Natural killer cell treated with Interleukin-12 subunit alpha and Interleukin-12 subunit beta and Interleukin-15 and Interleukin-18, amount 100 ng/mL, for 72 hours (primary cell): ENCODE results near the gene EFNB2. TPM values are rescaled to one million over a fixed set of nuclear protein-coding genes. Genes with fewer than 3 reads are reported as not detected.

Source experiments
- ATAC-seq, 2 donors: fragments of 150-1000 bp; cut with Tn5 transposase in 1 of 2; sonication (Bioruptor Pico), chemical (Tn5 transposase) in 1 of 2; 2 replicates each; pipeline ENCODE4 v1.10.0; 2021
- DNase-seq: peaks from one replicate; pipeline ENCODE4 v3.0.0; 2022; ENCODE audit warnings: low spot score
- H3K27ac Mint-ChIP-seq, 2 donors: 1 replicate in 1 of 2; 2 replicates in 1 of 2; pipeline ENCODE4 v1.8.0; 2022; ENCODE audit warnings: mixed read lengths in 2 of 2, mild to moderate bottlenecking in 1 of 2, moderate library complexity in 1 of 2
- H3K27me3 Mint-ChIP-seq, 2 donors: 1 replicate in 1 of 2; 2 replicates in 1 of 2; pipeline ENCODE4 v1.8.0; 2022; ENCODE audit warnings: mixed read lengths in 2 of 2
- H3K36me3 Mint-ChIP-seq: one replicate; pipeline ENCODE4 v1.8.0; 2022; ENCODE audit warnings: mixed read lengths
- H3K4me1 Mint-ChIP-seq, 2 donors: 1 replicate in 1 of 2; 2 replicates in 1 of 2; pipeline ENCODE4 v1.8.0; 2022; ENCODE audit warnings: low read depth in 2 of 2, mixed read lengths in 2 of 2, mild to moderate bottlenecking in 1 of 2
- H3K4me3 Mint-ChIP-seq: one replicate; pipeline ENCODE4 v1.8.0; 2022; ENCODE audit warnings: mixed read lengths
- H3K9me3 Mint-ChIP-seq: 2 replicates; pipeline ENCODE4 v1.8.0; 2022; ENCODE audit warnings: mixed read lengths
- total RNA-seq, 2 donors: library from RNA; stranded (reverse); gene quantifications; one replicate each; pipeline ENCODE4 v1.2.3, GENCODE V29; 2022

Gene EFNB2
- total RNA-seq, 2 donors from 2014 or later: 0.26 to 0.28 TPM

DNA sequence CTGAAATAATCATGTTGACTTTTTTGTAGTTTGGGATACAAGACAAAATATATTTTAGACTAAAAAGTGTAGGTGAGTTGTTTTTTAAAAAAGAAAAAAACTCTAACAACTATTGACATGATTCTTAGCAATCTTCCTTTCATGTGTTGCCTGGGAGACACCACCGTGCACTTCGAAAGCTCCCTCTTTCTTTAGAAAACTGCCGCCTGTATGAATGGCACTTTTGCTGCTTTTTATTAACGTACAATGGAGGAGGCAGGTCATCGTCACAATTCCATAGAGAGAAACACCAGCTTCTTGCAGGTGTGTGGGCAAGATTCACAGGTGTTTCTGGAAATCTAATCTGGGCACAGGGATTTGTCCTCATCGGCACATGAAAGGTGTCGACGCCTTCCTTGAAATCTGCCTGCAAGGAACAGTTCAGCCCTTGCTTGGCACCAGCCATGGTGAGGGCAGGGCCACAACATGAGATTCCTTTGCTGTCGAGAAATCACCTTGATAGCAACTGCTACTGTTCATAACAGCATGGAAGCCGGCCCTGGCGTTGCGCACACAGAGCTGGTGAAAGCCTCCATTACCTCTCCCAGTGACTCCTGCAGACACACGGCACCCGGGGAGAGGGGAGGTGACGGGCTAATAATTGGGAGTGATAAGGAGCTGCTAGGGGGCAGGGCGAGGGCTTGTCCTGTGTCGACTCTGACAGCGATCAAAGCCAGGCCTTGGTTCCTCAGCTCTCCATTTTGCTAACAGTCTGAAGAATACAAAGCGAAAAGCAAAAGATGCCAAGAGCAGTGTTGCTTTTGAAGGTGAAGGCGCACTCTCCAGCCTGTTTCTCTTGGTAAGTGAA lies 66.5 kb downstream of the EFNB2 start:
- no peak overlapping the region for H3K27ac Mint-ChIP-seq
- H3K9me3 Mint-ChIP-seq: no peaks in the 10 kb centered on the region
- no peaks in the 10 kb centered on the region for H3K4me1 Mint-ChIP-seq
- H3K36me3 Mint-ChIP-seq: no peaks in the 10 kb centered on the region
- DNase-seq: no peak
- H3K4me3 Mint-ChIP-seq: no peak overlapping the region
- no peak for ATAC-seq
- peaks cover 8 to 14% of the 10 kb centered on the region in 2 donors for H3K27me3 Mint-ChIP-seq

DNA sequence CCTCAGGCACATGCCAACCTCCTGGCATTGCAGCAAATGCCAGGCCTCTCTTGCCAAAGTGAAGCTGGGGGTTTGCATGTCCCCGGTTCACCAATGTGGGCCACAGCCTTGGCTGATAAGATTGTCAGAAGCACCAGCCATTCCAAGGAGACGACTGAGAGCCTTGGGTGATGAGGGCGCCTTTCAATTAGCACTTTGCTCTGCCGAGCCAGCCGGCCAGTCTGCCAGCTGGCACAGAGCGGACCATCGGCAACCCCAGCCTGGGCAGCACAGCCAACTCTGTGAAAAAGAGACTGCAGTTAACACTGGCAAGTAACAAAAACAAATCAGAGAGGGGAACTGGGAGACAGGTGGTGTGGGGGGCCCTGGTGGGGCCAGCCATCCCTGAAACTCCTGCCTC lies 67.3 kb downstream of the EFNB2 start:
- DNase-seq: no peak
- Mint-ChIP-seq H3K27me3 (peaks cover 8 to 14% of the 10 kb centered on the region in 2 donors), H3K4me3 (no peak overlapping the region), H3K4me1 (no peaks in the 10 kb centered on the region), H3K27ac (no peak overlapping the region), H3K9me3 (no peaks in the 10 kb centered on the region), H3K36me3 (no peaks in the 10 kb centered on the region)
- ATAC-seq: no peak

DNA sequence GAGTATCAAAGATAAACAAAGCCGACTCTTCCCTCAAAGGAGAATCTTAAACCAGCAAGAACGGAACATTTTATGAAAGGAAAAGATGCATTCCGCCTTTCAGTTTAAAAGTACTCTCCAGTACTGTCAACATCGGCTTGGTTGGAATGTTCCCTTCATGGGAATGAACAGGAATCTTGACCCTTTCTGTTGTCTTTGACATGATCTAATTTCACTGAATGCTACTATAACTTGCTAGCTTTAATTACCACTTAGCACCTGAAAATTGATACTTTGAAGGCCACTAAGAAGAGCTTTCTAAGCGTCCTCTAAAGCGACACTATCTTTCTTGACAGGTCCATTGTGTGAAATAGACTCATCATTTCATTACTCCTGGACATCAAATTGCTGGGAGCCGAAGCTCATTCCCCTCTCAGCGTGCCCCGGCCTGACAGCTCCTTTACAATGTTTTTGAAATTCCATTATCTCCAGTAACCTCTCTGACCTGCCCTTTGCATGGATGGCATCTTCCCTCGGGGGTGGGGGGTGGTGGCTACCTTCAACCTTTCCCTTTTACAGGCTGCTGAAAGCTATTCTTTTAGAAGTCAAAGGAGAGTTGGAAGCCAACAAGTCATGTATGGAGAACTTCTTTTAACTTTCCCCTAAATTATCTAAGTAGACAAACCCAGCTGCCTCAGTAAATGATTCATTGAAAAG lies 67.9 kb downstream of the EFNB2 start:
- peaks cover 8 to 14% of the 10 kb centered on the region in 2 donors for H3K27me3 Mint-ChIP-seq
- no peaks in the 10 kb centered on the region for H3K9me3 Mint-ChIP-seq
- DNase-seq (no peak), ATAC-seq (no peak)
- H3K4me1 Mint-ChIP-seq: no peaks in the 10 kb centered on the region
- no peak overlapping the region for H3K4me3 Mint-ChIP-seq
- no peaks in the 10 kb centered on the region for H3K36me3 Mint-ChIP-seq
- H3K27ac Mint-ChIP-seq: no peak overlapping the region

DNA sequence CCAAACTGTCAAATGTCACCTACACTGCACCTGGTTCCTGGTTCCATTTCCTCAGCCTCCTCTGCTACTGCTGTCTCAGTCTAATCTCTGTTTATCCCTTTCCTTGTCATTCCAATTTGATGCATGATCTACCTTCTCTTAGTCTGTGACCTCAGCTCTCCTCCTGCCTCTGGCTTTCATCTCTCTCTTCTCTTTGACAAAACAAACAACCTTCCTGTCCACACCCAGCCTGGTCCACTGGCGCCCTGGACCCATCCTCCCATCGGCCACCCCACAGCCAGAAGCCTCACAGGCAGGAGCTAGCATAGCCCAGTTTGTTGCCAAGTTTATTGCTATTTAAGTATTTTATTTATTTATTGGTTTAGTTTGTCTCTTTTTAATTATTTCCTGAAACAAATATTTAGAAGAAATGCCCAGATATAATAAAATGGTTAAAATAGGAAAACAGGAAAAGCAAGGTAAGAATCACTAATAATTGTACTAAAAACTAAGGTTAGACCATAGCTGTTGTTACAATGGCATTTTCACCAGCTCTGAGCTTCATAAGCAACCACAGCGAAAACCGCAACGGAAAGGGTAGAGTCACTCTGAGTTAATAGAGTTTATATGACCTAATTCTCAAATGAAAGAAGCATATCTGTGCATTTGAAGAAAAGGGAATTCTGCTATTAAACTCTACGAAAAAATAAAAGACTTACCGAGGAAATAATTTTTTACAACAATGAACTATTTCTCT lies 68.6 kb downstream of the EFNB2 start:
- ATAC-seq (no peak), DNase-seq (no peak)
- Mint-ChIP-seq H3K4me1 (no peaks in the 10 kb centered on the region), H3K36me3 (no peaks in the 10 kb centered on the region), H3K4me3 (no peak overlapping the region), H3K9me3 (no peaks in the 10 kb centered on the region), H3K27ac (no peak overlapping the region), H3K27me3 (peaks cover 8 to 16% of the 10 kb centered on the region in 2 donors)

GRCh38 chr13:106464076-106464475 lies 71.4 kb downstream of the EFNB2 start:
- ATAC-seq (peak; percentile 45 to 62), DNase-seq (no peak)
- H3K4me3 Mint-ChIP-seq: no peak overlapping the region
- H3K9me3 Mint-ChIP-seq: no peaks in the 10 kb centered on the region
- H3K27ac Mint-ChIP-seq: no peak overlapping the region
- H3K27me3 Mint-ChIP-seq: peaks cover 5 to 15% of the 10 kb centered on the region in 2 donors
- no peaks in the 10 kb centered on the region for H3K4me1 Mint-ChIP-seq
- H3K36me3 Mint-ChIP-seq: no peaks in the 10 kb centered on the region

GRCh38 chr13:106462710-106463109 lies 72.8 kb downstream of the EFNB2 start:
- Mint-ChIP-seq H3K27me3 (peaks cover 11 to 21% of the 10 kb centered on the region in 2 donors), H3K9me3 (no peaks in the 10 kb centered on the region), H3K4me3 (no peak overlapping the region), H3K36me3 (no peaks in the 10 kb centered on the region), H3K27ac (no peak overlapping the region), H3K4me1 (no peaks in the 10 kb centered on the region)
- DNase-seq (no peak), ATAC-seq (no peak)

DNA sequence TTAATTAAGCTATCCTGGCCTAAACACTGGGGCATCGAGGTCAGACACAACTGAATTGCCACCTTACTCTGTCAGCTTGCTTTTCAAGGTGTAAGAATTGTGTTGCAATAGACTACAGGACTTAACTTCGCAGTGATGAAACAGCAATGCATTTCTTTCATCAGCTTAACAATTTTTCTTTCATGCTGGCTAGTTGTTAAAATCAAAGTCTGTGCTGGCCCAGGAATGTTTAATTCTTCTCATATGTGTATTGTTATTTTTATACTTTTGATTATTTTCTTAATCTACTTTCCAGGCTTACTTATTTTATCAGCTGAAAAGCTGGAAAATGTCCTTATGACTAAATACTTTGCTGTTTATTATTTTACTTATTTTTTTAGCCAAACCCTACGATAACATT lies 79.7 kb downstream of the EFNB2 start:
- no peak for ATAC-seq
- H3K4me3 Mint-ChIP-seq: no peak overlapping the region
- no peaks in the 10 kb centered on the region for H3K36me3 Mint-ChIP-seq
- H3K9me3 Mint-ChIP-seq: no peaks in the 10 kb centered on the region
- H3K4me1 Mint-ChIP-seq: no peaks in the 10 kb centered on the region
- peaks cover 12 to 32% of the 10 kb centered on the region in 2 donors for H3K27me3 Mint-ChIP-seq
- H3K27ac Mint-ChIP-seq: no peak overlapping the region
- DNase-seq: no peak

DNA sequence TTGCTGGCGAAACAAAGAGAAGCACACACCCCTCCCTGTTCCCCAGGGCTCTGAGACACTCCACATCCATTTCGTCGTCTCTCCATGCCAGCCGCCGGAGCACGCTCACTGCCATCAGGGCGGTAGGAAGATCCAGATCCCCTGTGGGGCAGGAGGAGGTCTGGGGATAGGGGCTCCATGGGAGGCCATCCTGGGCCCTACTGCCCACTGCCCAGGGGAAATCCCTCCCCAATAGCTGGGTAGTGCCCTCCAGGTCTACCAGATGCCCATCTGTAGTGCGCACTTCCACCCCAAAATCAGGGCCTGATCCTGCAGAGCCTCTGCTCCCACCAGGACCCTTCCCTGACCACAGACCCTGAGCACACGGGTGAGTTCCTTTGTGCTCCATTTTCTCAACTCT lies 80.3 kb downstream of the EFNB2 start:
- DNase-seq (no peak), ATAC-seq (peak in 1 of 2 donors; percentile 53)
- Mint-ChIP-seq H3K9me3 (no peaks in the 10 kb centered on the region), H3K4me1 (no peaks in the 10 kb centered on the region), H3K27me3 (peaks cover 12 to 32% of the 10 kb centered on the region in 2 donors), H3K36me3 (no peaks in the 10 kb centered on the region), H3K27ac (no peak overlapping the region), H3K4me3 (no peak overlapping the region)

- Mint-ChIP-seq H3K27me3 (peaks cover 4 to 21% of the 10 kb centered on the region in 2 donors), H3K9me3 (no peaks in the 10 kb centered on the region), H3K4me1 (no peaks in the 10 kb centered on the region), H3K27ac (no peak overlapping the region), H3K4me3 (no peak overlapping the region), H3K36me3 (no peaks in the 10 kb centered on the region)
- ATAC-seq (no peak), DNase-seq (no peak)
Measured at GRCh38 chr13:106453101-106453500, 82.4 kb downstream of the EFNB2 start.

DNA sequence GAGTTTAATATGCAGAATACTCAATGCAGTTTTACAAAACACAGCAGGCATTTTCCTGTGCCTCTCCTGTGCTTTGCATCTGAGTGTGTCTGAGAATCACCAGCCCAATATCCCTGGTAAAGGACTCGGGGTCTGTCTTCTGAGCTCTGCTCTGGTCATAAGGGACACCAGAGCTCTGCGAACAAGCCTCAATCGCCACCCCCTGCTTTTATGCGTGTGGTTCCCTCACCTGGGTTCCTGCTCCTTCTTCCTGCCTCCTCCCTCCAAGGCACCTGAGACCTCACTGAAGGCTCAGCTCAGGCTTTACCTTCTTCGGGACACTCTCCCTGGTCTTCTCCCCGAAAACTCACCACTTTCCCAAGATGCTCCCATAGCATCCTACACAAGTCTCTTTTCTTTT lies 84.5 kb downstream of the EFNB2 start:
- peaks cover 10 to 21% of the 10 kb centered on the region in 2 donors for H3K27me3 Mint-ChIP-seq
- DNase-seq: no peak
- ATAC-seq: no peak
- no peaks in the 10 kb centered on the region for H3K36me3 Mint-ChIP-seq
- H3K4me3 Mint-ChIP-seq: no peak overlapping the region
- no peak overlapping the region for H3K27ac Mint-ChIP-seq
- H3K4me1 Mint-ChIP-seq: no peaks in the 10 kb centered on the region
- H3K9me3 Mint-ChIP-seq: no peaks in the 10 kb centered on the region

DNA sequence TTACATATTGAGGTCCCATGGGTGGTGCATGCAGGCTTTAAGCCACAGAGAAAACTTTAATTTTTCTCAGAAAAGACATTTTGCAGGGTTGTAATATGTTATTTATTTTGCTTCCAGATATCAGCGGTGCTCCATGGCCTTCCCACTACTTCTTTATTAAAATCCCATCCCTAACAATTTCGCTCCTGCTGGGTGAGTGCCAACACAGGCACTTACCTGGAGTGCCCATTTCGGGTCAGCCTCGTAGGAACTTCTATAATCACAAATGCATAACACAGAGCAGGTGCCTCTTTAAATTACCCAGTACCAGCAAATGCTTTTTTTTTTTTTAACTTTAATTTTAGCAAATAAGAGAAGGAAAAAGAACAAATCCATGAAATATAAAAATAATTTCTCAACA lies 86.4 kb downstream of the EFNB2 start:
- H3K4me1 Mint-ChIP-seq: no peaks in the 10 kb centered on the region
- no peak overlapping the region for H3K4me3 Mint-ChIP-seq
- H3K27ac Mint-ChIP-seq: no peak overlapping the region
- no peaks in the 10 kb centered on the region for H3K9me3 Mint-ChIP-seq
- no peaks in the 10 kb centered on the region for H3K36me3 Mint-ChIP-seq
- H3K27me3 Mint-ChIP-seq: peaks cover 10 to 21% of the 10 kb centered on the region in 2 donors
- ATAC-seq (no peak), DNase-seq (no peak)

DNA sequence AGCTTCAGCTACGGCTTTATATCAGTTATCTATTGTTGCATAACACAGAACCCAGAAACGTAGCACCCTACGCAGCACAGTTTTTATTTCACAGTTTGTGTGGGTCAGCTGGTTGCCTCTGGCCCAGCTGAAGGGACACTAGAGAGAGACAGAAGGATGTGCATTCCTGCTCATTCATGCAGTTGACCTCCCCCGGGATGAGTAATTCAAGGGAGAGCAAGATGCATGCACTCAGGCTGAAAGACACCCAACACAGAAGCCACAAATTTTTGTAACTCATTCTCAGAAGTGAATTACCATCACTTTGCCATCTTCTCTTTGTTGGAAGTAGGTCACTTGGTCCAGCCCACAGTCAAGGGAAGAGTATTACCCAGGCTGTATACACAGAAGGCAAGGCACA lies 89.5 kb downstream of the EFNB2 start:
- no peak for ATAC-seq

GRCh38 chr13:106443607-106444322 lies 91.7 kb downstream of the EFNB2 start:
- no peak overlapping the region for H3K27ac Mint-ChIP-seq
- no peak for ATAC-seq
- no peaks in the 10 kb centered on the region for H3K36me3 Mint-ChIP-seq
- H3K9me3 Mint-ChIP-seq: no peaks in the 10 kb centered on the region
- H3K4me1 Mint-ChIP-seq: no peaks in the 10 kb centered on the region
- no peak for DNase-seq
- peaks cover 11 to 17% of the 10 kb centered on the region in 2 donors for H3K27me3 Mint-ChIP-seq
- no peak overlapping the region for H3K4me3 Mint-ChIP-seq

More for the DNA sequence above, 89.5 kb downstream of the EFNB2 start:
- no peak overlapping the region for H3K27ac Mint-ChIP-seq
- no peak for DNase-seq
- no peaks in the 10 kb centered on the region for H3K9me3 Mint-ChIP-seq
- H3K36me3 Mint-ChIP-seq: no peaks in the 10 kb centered on the region
- no peak overlapping the region for H3K4me3 Mint-ChIP-seq
- peaks cover 5 to 9% of the 10 kb centered on the region in 2 donors for H3K27me3 Mint-ChIP-seq
- no peaks in the 10 kb centered on the region for H3K4me1 Mint-ChIP-seq
